T-cell (primary cell): Measurements from ENCODE around the gene CEP350. TPM values are rescaled to one million over a fixed set of nuclear protein-coding genes. Genes with fewer than 3 reads are reported as not detected.

Experiments used
- ATAC-seq, 4 experiments: fragments of 200-7000 bp in 3 of 4; fragments of 150-1000 bp in 1 of 4; cut with Tn5 transposase; replicated peaks in 1 of 4; 1 replicate in 3 of 4; 2 replicates in 1 of 4; pipeline ENCODE4 v1.10.0; 2021; ENCODE audit warnings: moderate library complexity in 3 of 4, mild to moderate bottlenecking in 2 of 4, moderate number of reproducible peaks in 1 of 4
- CTCF ChIA-PET, 2 donors: fragments of 300-600 bp; sonication (Branson Sonifier 250); formaldehyde crosslinking; loops; one replicate each; lab custom pipeline; 2022; ENCODE audit warnings: antibody characterized with exemption in 2 of 2; lab: Charles Lee
- POLR2A ChIA-PET, 2 donors: fragments of 300-600 bp; sonication (Branson Sonifier 250); formaldehyde crosslinking; loops; one replicate each; lab custom pipeline; 2022; ENCODE audit warnings: antibody characterized with exemption in 2 of 2; lab: Charles Lee
- DNase-seq, 35 experiments: peaks; one replicate each; pipeline versions ENCODE4 v3.0.0 to v3.0.0-alpha.2; 2013 to 2023
- H3K27ac ChIP-seq: one replicate; pipeline ENCODE4 v1.5.1; 2013; ENCODE audit warnings: low read length
- H3K27me3 ChIP-seq, 2 experiments: replicated peaks in 1 of 2; 1 replicate in 1 of 2; 2 replicates in 1 of 2; pipeline versions ENCODE4 v1.6.1 to v1.7.0; 2013; ENCODE audit warnings: low read length in 1 of 2, mixed read lengths in 1 of 2; ENCODE audit not compliant: control insufficient read depth in 2 of 2, insufficient read depth in 2 of 2; ENCODE audit errors: extremely low read depth in 1 of 2
- H3K36me3 ChIP-seq, 2 donors: 1 replicate in 1 of 2; 2 replicates in 1 of 2; pipeline versions ENCODE4 v1.6.1 to v1.7.0; 2013; ENCODE audit warnings: low read length in 1 of 2; ENCODE audit not compliant: control insufficient read depth in 2 of 2, insufficient read depth in 1 of 2; ENCODE audit errors: extremely low read depth in 1 of 2
- H3K4me1 ChIP-seq, 2 experiments: 1 replicate in 1 of 2; 2 replicates in 1 of 2; pipeline versions ENCODE4 v1.6.1 to v1.7.0; 2013; ENCODE audit warnings: low read length in 2 of 2, mixed read lengths in 1 of 2; ENCODE audit not compliant: insufficient read depth in 2 of 2, control insufficient read depth in 1 of 2; ENCODE audit errors: extremely low read depth in 1 of 2
- H3K4me3 ChIP-seq, 2 donors: 1 replicate in 1 of 2; 2 replicates in 1 of 2; pipeline versions ENCODE4 v1.5.1 to v1.7.0; 2013; ENCODE audit warnings: mild to moderate bottlenecking in 2 of 2, low read length in 1 of 2, moderate library complexity in 1 of 2; ENCODE audit not compliant: control insufficient read depth in 1 of 2; ENCODE audit errors: extremely low read depth in 1 of 2
- H3K9me3 ChIP-seq: 2 replicates; pipeline ENCODE4 v1.7.0; 2013
- H3K27ac Mint-ChIP-seq, 2 donors: one replicate each; pipeline ENCODE4 v1.8.0; 2020 to 2021; ENCODE audit warnings: mild to moderate bottlenecking in 2 of 2, mixed read lengths in 2 of 2
- H3K27me3 Mint-ChIP-seq, 2 donors: one replicate each; pipeline ENCODE4 v1.8.0; 2021 to 2022; ENCODE audit warnings: mixed read lengths in 2 of 2
- H3K36me3 Mint-ChIP-seq: one replicate; pipeline ENCODE4 v1.8.0; 2021; ENCODE audit warnings: mixed read lengths
- H3K4me1 Mint-ChIP-seq, 3 donors: one replicate each; pipeline ENCODE4 v1.8.0; 2020 to 2022; ENCODE audit warnings: mixed read lengths in 3 of 3, mild to moderate bottlenecking in 1 of 3
- H3K4me3 Mint-ChIP-seq, 3 donors: one replicate each; pipeline ENCODE4 v1.8.0; 2020 to 2022; ENCODE audit warnings: mild to moderate bottlenecking in 3 of 3, mixed read lengths in 3 of 3, moderate library complexity in 3 of 3
- H3K9me3 Mint-ChIP-seq, 3 donors: one replicate each; pipeline ENCODE4 v1.8.0; 2020 to 2022; ENCODE audit warnings: mixed read lengths in 3 of 3
- WGBS: methylation state at CpG from one replicate; pipeline ENCODE4 v1.1.5; 2013; ENCODE audit warnings: missing lambda C conversion rate; ENCODE audit not compliant: insufficient coverage; 5-methylcytosine and 5-hydroxymethylcytosine counted together
- total RNA-seq, 35 experiments: library from RNA in 6 of 35; stranded (reverse) in 6 of 35; fragments of 120-200 nt in 1 of 35; gene quantifications; one replicate each; pipeline versions ENCODE4 v1.2.1 to v1.2.4 and lab custom pipeline; 2013 to 2026

Gene CEP350
- total RNA-seq, 5 donors from 2014 or later (not counting 1 experiment from before 2014, with no cell fraction given) = 62.1 to 81.3 (median 72.3) TPM

DNA sequence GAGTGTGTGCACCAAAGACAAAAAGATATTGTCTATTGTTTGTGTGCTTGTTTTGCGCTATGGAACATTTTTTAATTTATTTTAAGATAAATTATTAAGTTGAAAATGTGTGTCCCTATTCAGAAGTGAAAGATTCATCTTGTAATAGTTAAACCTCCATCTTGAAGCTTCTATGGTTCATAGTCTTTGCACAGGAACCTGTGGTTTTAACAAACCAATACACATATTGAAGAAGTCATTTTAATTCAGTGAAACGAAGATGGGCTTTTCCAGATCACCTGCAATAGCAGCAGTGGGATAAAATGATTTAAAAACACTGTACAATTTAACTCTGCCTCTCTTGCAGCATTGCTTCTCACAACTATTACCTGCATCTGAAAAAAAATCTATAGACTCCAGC is 157.5 kb downstream of the CEP350 start:
- DNase-seq (no peak), ATAC-seq (no peak)
- Histone ChIP-seq H3K36me3 (peaks cover 10 to 48% of the 10 kb centered on the region in 2 donors), H3K27me3 (no peaks in the 10 kb centered on the region), H3K9me3 (no peaks in the 10 kb centered on the region), H3K27ac (no peak overlapping the region), H3K4me3 (no peak overlapping the region), H3K4me1 (no peaks in the 10 kb centered on the region)
- peaks cover 57% of the 10 kb centered on the region for H3K36me3 Mint-ChIP-seq
- no CpG with 5 or more reads among the region's 2 CpGs for WGBS
- H3K4me3 Mint-ChIP-seq = no peak overlapping the region
- H3K9me3 Mint-ChIP-seq = no peaks in the 10 kb centered on the region
- POLR2A ChIA-PET = no interaction called here
- no peaks in the 10 kb centered on the region for H3K27me3 Mint-ChIP-seq
- no peaks in the 10 kb centered on the region for H3K4me1 Mint-ChIP-seq
- CTCF ChIA-PET = no interaction called here
- no peak overlapping the region for H3K27ac Mint-ChIP-seq

DNA sequence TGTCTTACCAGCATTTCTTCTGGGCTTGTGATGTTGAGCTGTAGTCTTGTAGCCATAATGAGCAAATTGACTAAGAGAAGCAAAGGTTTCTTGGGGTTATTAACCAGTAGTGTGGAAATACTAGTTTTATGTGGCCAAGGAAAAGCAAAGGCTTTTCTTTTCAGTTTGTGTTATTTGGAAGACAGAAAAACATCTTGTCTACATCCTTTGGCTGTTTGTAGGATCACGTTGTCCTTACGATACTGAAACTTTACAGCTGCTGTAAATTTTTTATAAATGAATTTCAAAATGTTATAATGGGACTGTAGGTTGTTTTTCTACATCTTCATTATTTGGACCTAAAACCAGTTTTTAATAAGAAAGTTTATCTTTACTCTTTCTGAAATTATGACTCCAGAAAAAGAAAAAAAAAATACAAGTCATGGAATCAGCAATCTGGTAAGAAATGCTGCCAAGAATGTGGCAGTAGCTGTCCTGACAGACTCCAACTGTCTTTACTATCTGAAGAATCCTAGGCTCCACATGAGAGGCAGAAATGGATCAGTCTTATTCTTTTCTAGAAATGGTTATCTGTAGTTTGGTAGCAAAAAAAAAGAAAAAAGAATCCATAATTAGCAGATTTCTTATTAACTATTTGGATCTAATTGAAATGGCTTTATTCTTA is 158.5 kb downstream of the CEP350 start:
- CTCF ChIA-PET = interaction anchor here (0.6 to 0.7 kb wide), 2 partner anchors 12 to 27 kb away, joined by 3 to 5 read pairs; no protein-coding TSS in a partner anchor
- no peaks in the 10 kb centered on the region for H3K4me1 ChIP-seq
- H3K27me3 Mint-ChIP-seq = no peaks in the 10 kb centered on the region
- H3K27ac Mint-ChIP-seq = no peak overlapping the region
- H3K4me1 Mint-ChIP-seq = no peaks in the 10 kb centered on the region
- WGBS = no CpG with 5 or more reads among the region's 2 CpGs
- H3K36me3 Mint-ChIP-seq = peaks cover 51% of the 10 kb centered on the region
- no peaks in the 10 kb centered on the region for H3K27me3 ChIP-seq
- H3K27ac ChIP-seq = no peak overlapping the region
- no peak for ATAC-seq
- DNase-seq = no peak
- H3K4me3 ChIP-seq = no peak overlapping the region
- no peak overlapping the region for H3K4me3 Mint-ChIP-seq
- H3K36me3 ChIP-seq = peaks cover 8 to 40% of the 10 kb centered on the region in 2 donors
- POLR2A ChIA-PET = no interaction called here
- H3K9me3 ChIP-seq = no peaks in the 10 kb centered on the region
- peaks cover 0 to 4% (median 0%) of the 10 kb centered on the region in 3 donors for H3K9me3 Mint-ChIP-seq

DNA sequence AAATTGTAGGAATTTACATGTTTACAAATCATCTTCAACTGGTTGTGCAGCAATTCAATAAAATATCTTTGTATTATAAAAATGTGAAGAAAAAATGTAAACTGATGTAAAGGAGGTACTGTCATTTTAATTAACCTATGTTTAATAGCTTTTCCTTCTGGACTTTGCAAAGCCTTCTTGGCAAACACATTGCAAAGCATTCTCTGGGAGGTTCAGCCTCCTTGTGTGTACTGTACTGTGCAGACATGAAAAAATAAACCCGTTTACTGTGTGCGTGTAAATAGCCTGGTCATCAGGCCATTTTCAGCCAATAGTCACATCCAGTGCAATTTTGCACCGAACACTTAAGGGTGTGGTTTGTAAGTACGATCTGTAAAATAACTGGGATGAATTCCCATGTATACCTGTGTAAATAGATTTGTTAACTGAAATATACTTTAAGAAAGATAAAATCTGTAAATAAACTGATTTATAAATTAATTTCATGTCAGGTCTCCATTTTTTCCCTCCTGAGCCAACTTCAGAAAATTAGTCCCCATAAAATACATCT is 159.9 kb downstream of the CEP350 start:
- H3K27ac Mint-ChIP-seq = no peak overlapping the region
- ChIA-PET POLR2A (no interaction called here), CTCF (interaction anchor here in 1 of 2 donors (0.6 kb wide), 1 partner anchor 29 kb away, joined by 3 read pairs; no protein-coding TSS in a partner anchor)
- Histone ChIP-seq H3K27me3 (no peaks in the 10 kb centered on the region), H3K9me3 (no peaks in the 10 kb centered on the region), H3K4me1 (no peaks in the 10 kb centered on the region), H3K27ac (no peak overlapping the region), H3K36me3 (peaks cover 6 to 28% of the 10 kb centered on the region in 2 donors), H3K4me3 (no peak overlapping the region)
- no peaks in the 10 kb centered on the region for H3K27me3 Mint-ChIP-seq
- ATAC-seq (no peak), DNase-seq (no peak)
- H3K4me1 Mint-ChIP-seq = no peaks in the 10 kb centered on the region
- peaks cover 39% of the 10 kb centered on the region for H3K36me3 Mint-ChIP-seq
- no peak overlapping the region for H3K4me3 Mint-ChIP-seq
- no CpG with 5 or more reads among the region's 4 CpGs for WGBS
- H3K9me3 Mint-ChIP-seq = peaks cover 0 to 4% (median 0%) of the 10 kb centered on the region in 3 donors

DNA sequence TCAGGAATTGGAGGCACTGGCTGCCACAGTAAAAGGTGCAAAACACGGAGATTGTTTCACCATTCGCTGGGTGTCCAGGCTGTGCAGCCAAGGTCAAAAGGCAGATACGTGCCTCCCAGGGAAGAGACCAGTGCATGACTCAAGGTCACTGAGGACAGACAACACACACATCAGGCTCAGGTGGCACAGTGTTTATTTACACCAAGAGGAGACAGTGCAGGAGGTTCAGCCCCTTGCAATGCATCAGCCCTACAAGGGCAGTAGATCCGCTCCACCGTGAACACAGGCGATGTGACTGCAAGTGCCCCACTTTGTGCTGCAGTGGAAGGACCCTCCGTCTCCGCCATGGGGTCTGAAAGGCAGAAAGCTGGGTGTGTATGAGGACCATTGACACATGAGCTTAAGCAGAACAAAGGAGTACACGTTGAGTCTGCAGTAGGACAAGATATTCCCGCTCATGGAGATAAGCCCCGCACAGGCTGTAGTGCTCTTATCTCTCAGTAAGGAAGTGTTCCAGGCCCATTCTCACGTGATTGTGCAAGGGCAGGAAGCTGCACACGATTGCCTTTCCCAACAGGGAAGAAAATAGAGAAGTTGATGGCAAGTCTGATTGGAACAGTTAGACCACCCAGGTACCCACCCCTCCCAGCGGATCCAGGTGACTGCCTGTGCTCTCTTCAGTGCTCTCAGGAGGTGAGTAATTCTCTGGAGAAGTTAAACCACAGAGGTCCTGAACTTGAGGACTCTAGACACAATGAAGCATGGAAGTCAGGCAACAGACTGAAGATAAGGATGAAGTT is 162.6 kb downstream of the CEP350 start:
- Mint-ChIP-seq H3K27ac (no peak overlapping the region), H3K36me3 (peaks cover 21% of the 10 kb centered on the region), H3K9me3 (peaks cover 0 to 4% (median 0%) of the 10 kb centered on the region in 3 donors), H3K4me3 (no peak overlapping the region), H3K27me3 (no peaks in the 10 kb centered on the region), H3K4me1 (no peaks in the 10 kb centered on the region)
- H3K4me1 ChIP-seq = no peaks in the 10 kb centered on the region
- ATAC-seq (no peak), DNase-seq (no peak)
- H3K4me3 ChIP-seq = no peak overlapping the region
- CTCF ChIA-PET = interaction anchor here in 1 of 2 donors (0.5 kb wide), 1 partner anchor 54 kb away, joined by 3 read pairs; no protein-coding TSS in a partner anchor
- H3K9me3 ChIP-seq = no peaks in the 10 kb centered on the region
- H3K36me3 ChIP-seq = peaks cover 0 to 9% of the 10 kb centered on the region in 2 donors
- no peak overlapping the region for H3K27ac ChIP-seq
- no peaks in the 10 kb centered on the region for H3K27me3 ChIP-seq
- 83% methylated on average over 9 of the region's 14 CpGs for WGBS
- POLR2A ChIA-PET = no interaction called here

DNA sequence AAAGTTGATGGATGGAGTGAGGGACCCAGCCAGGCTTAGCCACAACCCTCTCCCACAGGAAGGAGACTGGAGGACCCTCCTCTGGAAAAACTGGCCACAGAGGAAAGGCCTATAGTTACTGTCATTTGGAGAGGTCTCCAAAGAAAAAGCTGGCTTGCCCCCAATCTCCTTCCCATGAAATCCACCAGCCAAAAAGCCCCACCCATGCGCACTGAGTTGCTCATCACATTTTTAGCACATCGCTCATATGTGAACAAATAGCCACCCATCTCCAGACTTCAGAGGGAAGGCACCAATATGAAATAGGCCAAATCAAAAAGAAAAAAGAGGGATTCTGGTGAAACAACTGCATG is 163.1 kb downstream of the CEP350 start:
- no peaks in the 10 kb centered on the region for H3K27me3 Mint-ChIP-seq
- DNase-seq = no peak
- WGBS = no CpG with 5 or more reads among the region's 2 CpGs
- H3K4me3 Mint-ChIP-seq = no peak overlapping the region
- Histone ChIP-seq H3K36me3 (peaks cover 0 to 4% of the 10 kb centered on the region in 2 donors), H3K9me3 (no peaks in the 10 kb centered on the region), H3K27ac (no peak overlapping the region), H3K4me1 (no peaks in the 10 kb centered on the region), H3K4me3 (no peak overlapping the region), H3K27me3 (no peaks in the 10 kb centered on the region)
- ChIA-PET CTCF (no interaction called here), POLR2A (no interaction called here)
- ATAC-seq = no peak
- H3K4me1 Mint-ChIP-seq = no peaks in the 10 kb centered on the region
- peaks cover 0 to 4% (median 0%) of the 10 kb centered on the region in 3 donors for H3K9me3 Mint-ChIP-seq
- no peak overlapping the region for H3K27ac Mint-ChIP-seq
- H3K36me3 Mint-ChIP-seq = peaks cover 16% of the 10 kb centered on the region

DNA sequence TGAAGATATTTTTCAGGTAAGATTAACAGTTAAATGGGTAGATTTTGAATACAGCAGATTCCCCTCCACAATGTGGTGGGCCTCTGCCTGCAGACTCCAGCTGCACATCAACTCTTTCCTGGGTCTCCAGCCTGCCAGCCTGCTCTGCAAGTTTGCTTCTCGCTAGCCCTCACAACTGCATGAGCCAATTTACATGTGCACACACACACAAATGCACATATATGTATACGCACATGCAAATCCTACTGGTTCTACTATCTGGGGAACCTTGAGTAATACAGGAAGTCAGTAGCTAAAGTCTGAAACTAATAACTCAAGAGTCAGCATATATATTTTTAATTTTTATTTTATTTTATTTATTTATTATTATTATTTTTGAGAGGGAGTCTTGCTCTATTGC is 165.2 kb downstream of the CEP350 start:
- H3K27me3 Mint-ChIP-seq = no peaks in the 10 kb centered on the region
- ChIA-PET POLR2A (no interaction called here), CTCF (no interaction called here)
- no peaks in the 10 kb centered on the region for H3K4me1 Mint-ChIP-seq
- no CpG with 5 or more reads among the region's 2 CpGs for WGBS
- DNase-seq = no peak
- H3K4me3 ChIP-seq = no peak overlapping the region
- H3K4me1 ChIP-seq = no peaks in the 10 kb centered on the region
- H3K4me3 Mint-ChIP-seq = no peak overlapping the region
- H3K36me3 ChIP-seq = no peaks in the 10 kb centered on the region
- ATAC-seq = no peak
- no peaks in the 10 kb centered on the region for H3K9me3 ChIP-seq
- no peak overlapping the region for H3K27ac ChIP-seq
- peaks cover 7% of the 10 kb centered on the region for H3K36me3 Mint-ChIP-seq
- H3K27ac Mint-ChIP-seq = no peak overlapping the region
- no peaks in the 10 kb centered on the region for H3K27me3 ChIP-seq
- peaks cover 0 to 4% (median 0%) of the 10 kb centered on the region in 3 donors for H3K9me3 Mint-ChIP-seq
